HepG2 (cell line): ENCODE data around the gene CUTC. TPM values are rescaled to one million over a fixed set of nuclear protein-coding genes. Genes with fewer than 3 reads are reported as not detected.

Source experiments
- ARNT ChIP-seq: fragments of 450-650 bp; IDR thresholded peaks from 2 replicates; pipeline ENCODE4 v1.6.1; 2017
- CEBPB ChIP-seq: IDR thresholded peaks from 2 replicates; pipeline ENCODE4 v1.6.1; 2011; ENCODE audit warnings: low read depth, low read length, improper control_type of control experiment, borderline replicate concordance
- HNF1A ChIP-seq, 2 experiments: sonication (generic) in 1 of 2; formaldehyde crosslinking in 1 of 2; IDR thresholded peaks; 2 replicates each; pipeline versions ENCODE4 v1.4.0 to v1.6.1; 2016 to 2020; ENCODE audit warnings: borderline replicate concordance in 1 of 2, low read depth in 1 of 2, mild to moderate bottlenecking in 1 of 2, missing genetic modification reagents in 1 of 2
- KLF16 ChIP-seq, 2 experiments: sonication (generic) in 1 of 2; formaldehyde crosslinking in 1 of 2; IDR thresholded peaks; 2 replicates each; pipeline versions ENCODE4 v1.6.1 to v1.8.0; 2016 to 2023; ENCODE audit warnings: missing genetic modification reagents in 2 of 2, missing compliant biosample characterization in 1 of 2
- NFYB ChIP-seq: sonication (generic); formaldehyde crosslinking; IDR thresholded peaks from 2 replicates; pipeline ENCODE4 v1.4.0; 2020; ENCODE audit warnings: missing genetic modification reagents
- NONO ChIP-seq, 2 experiments: fragments of 450-650 bp in 1 of 2; sonication (generic) in 1 of 2; formaldehyde crosslinking in 1 of 2; IDR thresholded peaks in 1 of 2; conservative IDR thresholded peaks in 1 of 2; 2 replicates each; pipeline versions ENCODE4 v1.6.1 to v1.8.0; 2017 to 2022; ENCODE audit warnings: mild to moderate bottlenecking in 1 of 2, missing genetic modification reagents in 1 of 2, moderate library complexity in 1 of 2
- PAWR ChIP-seq: sonication (generic); formaldehyde crosslinking; IDR thresholded peaks from 2 replicates; pipeline ENCODE4 v1.4.0; 2020; ENCODE audit warnings: missing genetic modification reagents, mild to moderate bottlenecking, borderline replicate concordance
- PCBP1 ChIP-seq: fragments of 200-400 bp; formaldehyde crosslinking; IDR thresholded peaks from 2 replicates; pipeline ENCODE4 v1.6.1; 2017; ENCODE audit warnings: mild to moderate bottlenecking, low read depth, low read length, borderline replicate concordance
- SMAD9 ChIP-seq: sonication (generic); formaldehyde crosslinking; IDR thresholded peaks from 2 replicates; pipeline ENCODE4 v1.5.1; 2020; ENCODE audit warnings: mild to moderate bottlenecking, missing genetic modification reagents
- SNRNP70 ChIP-seq: fragments of 200-400 bp; formaldehyde crosslinking; IDR thresholded peaks from 2 replicates; pipeline ENCODE4 v1.6.1; 2017; ENCODE audit warnings: mild to moderate bottlenecking, low read depth, low read length, moderate library complexity
- THAP8 ChIP-seq: sonication (generic); formaldehyde crosslinking; IDR thresholded peaks from 2 replicates; pipeline ENCODE4 v1.5.1; 2020; ENCODE audit warnings: missing genetic modification reagents, mild to moderate bottlenecking, borderline replicate concordance
- TIGD3 ChIP-seq: sonication (generic); formaldehyde crosslinking; IDR thresholded peaks from 2 replicates; pipeline ENCODE4 v1.5.1; 2020; ENCODE audit warnings: mild to moderate bottlenecking, missing genetic modification reagents, borderline replicate concordance
- ZNF329 ChIP-seq: sonication (generic); formaldehyde crosslinking; IDR thresholded peaks from 2 replicates; pipeline ENCODE4 v1.9.0; 2021; ENCODE audit warnings: low read depth, mild to moderate bottlenecking, missing genetic modification reagents
- ZNF33A ChIP-seq: sonication (generic); formaldehyde crosslinking; IDR thresholded peaks from 2 replicates; pipeline ENCODE4 v1.5.1; 2020; ENCODE audit warnings: missing genetic modification reagents, mild to moderate bottlenecking, moderate library complexity, borderline replicate concordance
- ZNF740 ChIP-seq: sonication (generic); formaldehyde crosslinking; IDR thresholded peaks from 2 replicates; pipeline ENCODE4 v1.4.0; 2020; ENCODE audit warnings: missing genetic modification reagents
- ZSCAN25 ChIP-seq: sonication (generic); formaldehyde crosslinking; IDR thresholded peaks from 2 replicates; pipeline ENCODE4 v1.8.0; 2022; ENCODE audit warnings: mild to moderate bottlenecking, missing genetic modification reagents
- polyA plus RNA-seq, 8 experiments: library from polyadenylated mRNA; depleted of rRNA in 3 of 8; stranded (reverse) in 7 of 8; unstranded in 1 of 8; fragments of >200 nt; fragmentation: Illumina TruSeq in 4 of 8; extraction: Trizol in 4 of 8; gene quantifications; 2 replicates each; pipeline versions ENCODE4 v1.2.1 to v1.2.3, GENCODE V29; 2011 to 2016; ENCODE audit warnings: low read depth in 4 of 8, missing spikeins in 1 of 8, mixed read lengths in 1 of 8; ENCODE audit not compliant: insufficient read depth in 1 of 8
- total RNA-seq, 5 experiments: library from RNA; depleted of rRNA; stranded (reverse); fragments of >200 nt; fragmentation: Illumina TruSeq; extraction: Trizol; gene quantifications; 2 replicates each; pipeline ENCODE4 v1.2.3, GENCODE V29; 2016; ENCODE audit warnings: low read depth in 1 of 5
- TF ChIP-seq, protein P1 (sequence below): sonication (generic); formaldehyde crosslinking; IDR thresholded peaks from 2 replicates; pipeline ENCODE4 v1.8.0; 2022; ENCODE audit warnings: mild to moderate bottlenecking, missing genetic modification reagents

The CUTC gene
- total and polyA plus RNA-seq, 2 of the 13 experiments (the other 11 are each of a cell fraction or from before 2014, with no cell fraction given) = 22.3 to 25.8 TPM

GRCh38 chr10:99782447-99783286 lies 50.6 kb downstream of the CUTC start, which contains the start of gene ABCC2 (continued):
- TF ChIP-seq PCBP1 (no peak), ZNF740 (no peak), ZNF33A (CRISPR knock-in tag) (no peak), SNRNP70 (no peak), TIGD3 (CRISPR knock-in tag) (no peak), ZSCAN25 (CRISPR knock-in tag) (no peak), THAP8 (CRISPR knock-in tag) (no peak), SMAD9 (CRISPR knock-in tag) (no peak), PAWR (no peak), CEBPB (no peak), ZNF329 (CRISPR knock-in tag) (no peak), NONO (IDR thresholded peaks at IDR 0.05) (no peak), NONO (CRISPR knock-in tag; conservative IDR thresholded peaks at IDR 0.05) (no peak), KLF16 (CRISPR knock-in tag; IDR thresholded peaks at IDR 0.05) (peak in 1 of 2 experiments; percentile 52; a peak in 1 of 4 replicates), ARNT (no peak), NFYB (CRISPR knock-in tag) (peak; percentile 45), HNF1A (IDR thresholded peaks at IDR 0.05; ENCODE audit: low read depth) (peak; percentile 91), HNF1A (CRISPR knock-in tag; IDR thresholded peaks at IDR 0.05; ENCODE audit: borderline replicate concordance) (peak; percentile 85; the same call in 1 of the 2 replicates)
- TF ChIP-seq, protein P1, sequence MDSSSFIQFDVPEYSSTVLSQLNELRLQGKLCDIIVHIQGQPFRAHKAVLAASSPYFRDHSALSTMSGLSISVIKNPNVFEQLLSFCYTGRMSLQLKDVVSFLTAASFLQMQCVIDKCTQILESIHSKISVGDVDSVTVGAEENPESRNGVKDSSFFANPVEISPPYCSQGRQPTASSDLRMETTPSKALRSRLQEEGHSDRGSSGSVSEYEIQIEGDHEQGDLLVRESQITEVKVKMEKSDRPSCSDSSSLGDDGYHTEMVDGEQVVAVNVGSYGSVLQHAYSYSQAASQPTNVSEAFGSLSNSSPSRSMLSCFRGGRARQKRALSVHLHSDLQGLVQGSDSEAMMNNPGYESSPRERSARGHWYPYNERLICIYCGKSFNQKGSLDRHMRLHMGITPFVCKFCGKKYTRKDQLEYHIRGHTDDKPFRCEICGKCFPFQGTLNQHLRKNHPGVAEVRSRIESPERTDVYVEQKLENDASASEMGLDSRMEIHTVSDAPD (CRISPR knock-in tag) = no peak; the same call in 1 of the 2 replicates
